ENCODE results near the gene OR2Y1. TPM values are rescaled to one million over a fixed set of nuclear protein-coding genes. Genes with fewer than 3 reads are reported as not detected.

Gene OR2Y1
- total RNA-seq, 4 donors from 2014 or later = not detected

DNA sequence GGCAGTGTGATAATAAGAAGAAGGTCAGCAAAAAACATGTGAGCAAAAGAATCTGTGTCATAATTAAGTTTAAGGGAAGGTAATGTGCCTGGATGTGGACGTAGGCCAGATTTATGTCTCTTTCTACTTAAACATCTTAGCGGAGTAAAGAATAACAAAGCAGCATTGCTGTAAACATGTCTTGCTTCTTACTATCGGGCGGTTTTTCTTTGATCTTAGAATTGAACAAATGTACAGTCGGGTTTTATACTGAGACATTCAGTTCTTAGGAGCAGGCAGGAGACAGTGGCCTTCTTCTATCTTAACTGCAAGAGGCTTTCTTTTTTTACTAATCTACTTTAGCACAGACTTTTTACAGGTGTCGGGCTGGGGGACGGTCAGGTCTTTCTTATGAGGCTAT lies 50.1 kb downstream of the OR2Y1 start:
- Histone ChIP-seq H3K9me3 (no peaks in the 10 kb centered on the region), H3K27ac (no peak overlapping the region), H3K4me3 (no peak overlapping the region), H3K36me3 (no peaks in the 10 kb centered on the region), H3K27me3 (peaks cover 0 to 71% (median 0%) of the 10 kb centered on the region in 4 donors), H3K4me1 (no peaks in the 10 kb centered on the region)
- intact Hi-C loops (cut with DNase I) = no loop called here
- TF ChIP-seq, protein P1, sequence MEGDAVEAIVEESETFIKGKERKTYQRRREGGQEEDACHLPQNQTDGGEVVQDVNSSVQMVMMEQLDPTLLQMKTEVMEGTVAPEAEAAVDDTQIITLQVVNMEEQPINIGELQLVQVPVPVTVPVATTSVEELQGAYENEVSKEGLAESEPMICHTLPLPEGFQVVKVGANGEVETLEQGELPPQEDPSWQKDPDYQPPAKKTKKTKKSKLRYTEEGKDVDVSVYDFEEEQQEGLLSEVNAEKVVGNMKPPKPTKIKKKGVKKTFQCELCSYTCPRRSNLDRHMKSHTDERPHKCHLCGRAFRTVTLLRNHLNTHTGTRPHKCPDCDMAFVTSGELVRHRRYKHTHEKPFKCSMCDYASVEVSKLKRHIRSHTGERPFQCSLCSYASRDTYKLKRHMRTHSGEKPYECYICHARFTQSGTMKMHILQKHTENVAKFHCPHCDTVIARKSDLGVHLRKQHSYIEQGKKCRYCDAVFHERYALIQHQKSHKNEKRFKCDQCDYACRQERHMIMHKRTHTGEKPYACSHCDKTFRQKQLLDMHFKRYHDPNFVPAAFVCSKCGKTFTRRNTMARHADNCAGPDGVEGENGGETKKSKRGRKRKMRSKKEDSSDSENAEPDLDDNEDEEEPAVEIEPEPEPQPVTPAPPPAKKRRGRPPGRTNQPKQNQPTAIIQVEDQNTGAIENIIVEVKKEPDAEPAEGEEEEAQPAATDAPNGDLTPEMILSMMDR (IDR thresholded peaks at IDR 0.05) = no peak
- no peak for TF ChIP-seq POLR2A (IDR thresholded peaks at IDR 0.05)
- DNase-seq = no peak
- WGBS, 2 donors = 58 to 69% methylated on average over 5 to 7 of the region's 7 CpGs

Small RNA genes lying within 50 kb of the gene (small RNA-seq; reads per million reads assigned to genes)
- 0 reads per million in 4 donors for gene RNU1-17P

Other genes with a start within 250 kb of the OR2Y1 start
- 10 to 100 TPM; 11.8 to 27.5 (median 16.5) TPM for gene CNOT6, start 245.7 kb downstream of the OR2Y1 start, total RNA-seq
- gene SCGB3A1, start 148.6 kb downstream of the OR2Y1 start, total RNA-seq = 100 to 1,000 TPM in 1 of 4 donors, 1 to 10 TPM in 1, not detected in 2; 2.1 to 101 TPM
- gene FLT4, start 90.5 kb downstream of the OR2Y1 start, total RNA-seq = 10 to 100 TPM in 1 of 4 donors, 1 to 10 TPM in 2, under 1 TPM in 1; 0.97 to 13.5 (median 4.2) TPM
- gene MGAT1, start 62.7 kb upstream of the OR2Y1 start, total RNA-seq = 100 to 1,000 TPM in 2 of 4 donors, 10 to 100 TPM in 2; 62.6 to 163 (median 111) TPM
- 10 to 100 TPM in 3 of 4 donors, 1 to 10 TPM in 1; 8.9 to 32.6 (median 19.2) TPM for gene ZFP62, start 121.2 kb upstream of the OR2Y1 start, total RNA-seq
- gene BTNL8, start 159.1 kb upstream of the OR2Y1 start, total RNA-seq = under 1 TPM in 1 of 4 donors, not detected in 3; 0.19 TPM
- not detected for gene BTNL3, start 248.8 kb upstream of the OR2Y1 start, total RNA-seq